ENCODE measurements around the gene C12orf56.
"Not testable (repeated sequence)": the region's sequence is repeated elsewhere in the genome, so short reads cannot be mapped to it uniquely, and the experiment has no call there.

Gene C12orf56

DNA sequence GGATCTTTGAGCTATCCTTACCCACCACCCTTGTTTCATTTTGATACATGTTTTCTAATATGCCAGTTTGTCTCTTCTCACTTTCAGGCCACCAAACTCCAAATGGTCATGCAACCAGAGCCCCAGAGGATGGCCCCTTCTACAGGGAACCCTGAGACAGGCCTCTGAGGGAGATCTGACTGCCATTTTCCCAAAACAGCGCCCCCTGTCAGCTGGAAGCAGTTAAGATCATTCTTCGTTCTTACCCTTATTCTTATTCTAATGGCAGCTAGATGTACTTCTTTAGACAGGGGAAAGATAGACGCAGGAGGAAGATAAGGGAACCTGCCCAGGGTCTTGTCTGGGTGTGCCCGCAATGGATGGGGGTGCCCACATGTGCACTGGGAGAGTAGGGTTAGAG lies 38.4 kb downstream of the C12orf56 start:
- Mint-ChIP-seq H3K4me1 (ENCODE audit: low read depth) (no peaks in the 10 kb centered on the region), H3K4me3 (no peak overlapping the region), H3K9me3 (peaks cover 17% of the 10 kb centered on the region), H3K27ac (no peak overlapping the region), H3K27me3 (ENCODE audit: low read depth) (no peaks in the 10 kb centered on the region), H3K36me3 (ENCODE audit: low read depth) (no peaks in the 10 kb centered on the region)
- DNase-seq (ENCODE audit: low spot score), result no peak

DNA sequence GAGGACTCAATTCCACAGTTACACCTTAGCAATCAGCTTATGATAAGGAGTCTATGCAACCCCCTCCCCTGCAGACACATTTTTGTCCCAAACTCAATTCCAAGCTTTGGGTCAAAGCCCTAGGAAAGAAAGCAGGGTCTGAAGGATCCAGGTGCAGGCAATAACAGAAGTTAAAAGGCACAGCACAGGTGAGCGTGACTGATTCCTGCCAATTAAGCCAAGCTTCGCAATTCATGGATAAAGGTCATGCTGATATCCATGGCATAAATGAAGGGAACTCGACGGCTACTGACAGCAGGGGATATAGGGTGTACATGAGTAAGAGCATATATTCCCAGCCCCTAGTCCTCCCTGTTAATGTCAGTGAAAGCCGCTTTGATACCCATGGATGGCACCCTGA lies 39.3 kb downstream of the C12orf56 start:
- Mint-ChIP-seq H3K9me3 (peaks cover 12% of the 10 kb centered on the region), H3K4me3 (no peak overlapping the region), H3K36me3 (ENCODE audit: low read depth) (no peaks in the 10 kb centered on the region), H3K27me3 (ENCODE audit: low read depth) (no peaks in the 10 kb centered on the region), H3K27ac (no peak overlapping the region), H3K4me1 (ENCODE audit: low read depth) (no peaks in the 10 kb centered on the region)
- no peak for DNase-seq (ENCODE audit: low spot score)

DNA sequence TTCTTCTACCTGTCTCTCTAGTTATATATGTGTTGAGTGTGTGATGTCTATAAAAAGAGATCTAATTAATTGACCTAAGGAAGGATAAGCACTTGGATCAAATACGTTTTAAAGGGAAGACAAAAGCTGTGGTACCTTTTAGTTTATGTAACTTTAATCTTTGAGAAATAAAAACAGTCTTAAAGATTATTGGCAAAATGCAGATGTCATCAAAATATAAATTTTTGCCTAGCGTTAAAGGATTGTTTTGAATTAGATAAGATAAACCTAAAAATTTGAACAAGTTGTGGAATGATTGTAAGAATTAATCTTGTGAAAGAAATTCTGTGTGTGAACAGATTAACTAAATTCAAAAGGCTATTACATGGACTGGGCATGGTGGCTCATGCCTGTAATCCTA lies 42.9 kb downstream of the C12orf56 start:
- Mint-ChIP-seq H3K36me3 (ENCODE audit: low read depth) (no peaks in the 10 kb centered on the region), H3K27me3 (ENCODE audit: low read depth) (no peaks in the 10 kb centered on the region), H3K4me1 (ENCODE audit: low read depth) (no peaks in the 10 kb centered on the region), H3K4me3 (no peak overlapping the region), H3K27ac (no peak overlapping the region), H3K9me3 (peaks cover 11% of the 10 kb centered on the region)
- no peak for DNase-seq (ENCODE audit: low spot score)

DNA sequence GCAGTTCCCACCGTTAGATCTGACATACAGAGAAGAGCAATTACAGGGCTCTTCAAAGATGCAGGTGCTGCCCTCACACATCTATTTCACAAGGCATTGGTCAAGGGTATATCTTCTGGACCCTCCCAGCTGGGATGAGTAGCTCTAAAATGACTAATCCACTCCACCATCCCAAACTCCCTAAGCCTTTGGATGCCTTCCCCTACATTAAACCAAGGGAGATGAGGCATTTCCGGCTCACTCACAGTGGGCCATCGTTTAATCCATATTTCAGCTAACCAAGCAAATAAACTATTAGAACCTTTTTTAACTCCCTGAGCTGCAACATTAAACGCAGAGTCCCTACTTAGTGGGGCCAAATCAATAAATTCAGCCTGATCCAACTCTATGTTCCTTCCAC lies 45.9 kb downstream of the C12orf56 start:
- not testable (repeated sequence) for H3K36me3 Mint-ChIP-seq (ENCODE audit: low read depth); H3K4me1 Mint-ChIP-seq (ENCODE audit: low read depth); H3K4me3 Mint-ChIP-seq; H3K27ac Mint-ChIP-seq; DNase-seq (ENCODE audit: low spot score); H3K27me3 Mint-ChIP-seq (ENCODE audit: low read depth)
- peaks cover 11% of the 10 kb centered on the region for H3K9me3 Mint-ChIP-seq

DNA sequence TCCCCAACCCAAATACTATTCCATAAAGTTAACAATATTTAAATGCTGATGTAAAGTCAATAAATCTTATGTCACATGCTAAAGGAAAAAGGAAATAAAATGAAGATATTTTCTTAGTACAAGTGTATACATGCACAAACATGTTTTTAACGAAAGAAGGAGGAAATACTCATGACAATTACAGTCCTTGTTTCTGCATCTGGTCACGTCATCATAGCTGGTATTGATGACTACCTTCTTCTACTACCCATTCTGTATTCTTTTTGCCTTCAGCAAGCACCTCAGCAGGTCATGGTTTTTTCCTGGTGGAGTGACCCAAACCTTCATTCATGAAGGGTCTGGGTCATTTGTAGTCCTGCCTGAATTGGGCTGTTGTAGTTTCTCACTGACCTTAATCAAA lies 50.0 kb downstream of the C12orf56 start:
- H3K27ac Mint-ChIP-seq; H3K27me3 Mint-ChIP-seq (ENCODE audit: low read depth); H3K4me3 Mint-ChIP-seq: not testable (repeated sequence)

DNA sequence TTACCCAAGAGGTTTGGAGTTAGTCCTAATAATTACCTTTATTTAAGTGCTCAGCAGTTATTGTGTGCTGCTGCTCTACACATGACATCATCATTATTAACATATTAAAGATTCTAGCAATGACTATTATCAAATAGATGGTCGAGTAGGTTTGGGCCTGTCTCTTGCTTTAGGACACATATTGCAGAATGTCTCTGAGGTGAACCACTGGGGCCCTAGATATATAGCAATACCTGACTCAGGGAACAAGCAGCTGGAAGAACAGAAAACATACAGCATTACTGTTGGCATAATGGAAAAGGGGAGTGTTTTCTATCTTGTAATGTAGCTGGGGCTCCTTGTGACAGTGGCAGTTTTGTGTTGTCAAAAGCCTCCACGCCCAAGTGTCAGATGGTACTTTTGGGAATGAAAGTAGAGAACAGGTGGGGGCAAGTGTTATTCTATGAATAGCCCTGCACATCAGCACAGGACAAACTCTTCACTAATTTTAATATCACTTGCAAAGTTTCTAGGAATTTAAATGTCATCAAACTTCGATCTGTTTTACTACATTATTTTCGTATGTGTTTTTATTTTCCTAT lies 54.6 kb downstream of the C12orf56 start:
- Mint-ChIP-seq H3K4me1 (ENCODE audit: low read depth) (no peaks in the 10 kb centered on the region), H3K36me3 (ENCODE audit: low read depth) (no peaks in the 10 kb centered on the region), H3K4me3 (no peak overlapping the region), H3K27me3 (ENCODE audit: low read depth) (peaks cover 8% of the 10 kb centered on the region), H3K9me3 (peaks cover 5% of the 10 kb centered on the region), H3K27ac (no peak overlapping the region)
- DNase-seq (ENCODE audit: low spot score), result no peak

More for the DNA sequence above, 50.0 kb downstream of the C12orf56 start:
- H3K9me3 Mint-ChIP-seq; DNase-seq (ENCODE audit: low spot score); H3K36me3 Mint-ChIP-seq (ENCODE audit: low read depth); H3K4me1 Mint-ChIP-seq (ENCODE audit: low read depth): not testable (repeated sequence)

DNA sequence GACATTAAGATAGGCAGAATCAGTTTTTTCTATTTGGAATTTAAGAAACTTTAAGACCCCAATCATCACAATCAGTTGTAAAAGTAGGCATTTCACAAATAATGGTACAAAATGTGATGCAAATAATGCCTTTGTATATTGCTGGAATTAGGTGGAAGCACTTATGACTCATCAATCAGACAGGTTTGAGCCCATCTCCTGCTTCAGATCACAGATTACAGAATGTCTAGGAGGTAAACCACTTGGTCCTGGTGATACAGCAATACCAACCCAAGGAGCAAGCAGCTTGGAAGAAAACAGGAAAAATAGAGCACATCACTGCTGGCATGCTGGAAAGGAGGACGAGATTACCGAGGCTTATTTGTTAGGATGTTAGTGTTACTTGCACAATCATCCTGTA lies 57.6 kb downstream of the C12orf56 start:
- peaks cover 4% of the 10 kb centered on the region for H3K27me3 Mint-ChIP-seq (ENCODE audit: low read depth)
- no peak overlapping the region for H3K4me3 Mint-ChIP-seq
- no peaks in the 10 kb centered on the region for H3K36me3 Mint-ChIP-seq (ENCODE audit: low read depth)
- no peak for DNase-seq (ENCODE audit: low spot score)
- H3K27ac Mint-ChIP-seq, result no peak overlapping the region
- H3K9me3 Mint-ChIP-seq, result no peaks in the 10 kb centered on the region
- no peaks in the 10 kb centered on the region for H3K4me1 Mint-ChIP-seq (ENCODE audit: low read depth)

DNA sequence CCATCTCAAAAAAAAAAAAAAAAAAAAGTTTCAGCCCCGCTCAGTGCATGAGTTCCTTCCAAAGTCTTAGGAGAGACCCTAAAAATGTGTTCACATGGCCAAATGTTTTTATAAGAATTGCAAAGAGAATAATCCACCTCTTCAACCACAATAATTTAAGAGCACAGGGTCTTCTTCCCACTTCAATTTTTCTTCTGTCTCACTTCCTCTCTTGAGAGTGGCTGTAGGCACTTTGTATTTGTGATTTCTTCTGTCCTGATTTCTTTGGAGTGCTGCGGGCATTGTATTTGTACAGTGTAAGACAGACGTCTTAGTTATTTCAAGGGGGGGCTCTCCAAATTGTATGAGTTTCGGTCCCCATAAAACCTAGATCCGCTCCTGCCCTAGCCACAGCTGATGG lies 58.3 kb downstream of the C12orf56 start:
- Mint-ChIP-seq H3K27me3 (ENCODE audit: low read depth) (peaks cover 4% of the 10 kb centered on the region), H3K4me3 (no peak overlapping the region), H3K27ac (no peak overlapping the region), H3K36me3 (ENCODE audit: low read depth) (no peaks in the 10 kb centered on the region), H3K9me3 (no peaks in the 10 kb centered on the region), H3K4me1 (ENCODE audit: low read depth) (no peaks in the 10 kb centered on the region)
- no peak for DNase-seq (ENCODE audit: low spot score)

DNA sequence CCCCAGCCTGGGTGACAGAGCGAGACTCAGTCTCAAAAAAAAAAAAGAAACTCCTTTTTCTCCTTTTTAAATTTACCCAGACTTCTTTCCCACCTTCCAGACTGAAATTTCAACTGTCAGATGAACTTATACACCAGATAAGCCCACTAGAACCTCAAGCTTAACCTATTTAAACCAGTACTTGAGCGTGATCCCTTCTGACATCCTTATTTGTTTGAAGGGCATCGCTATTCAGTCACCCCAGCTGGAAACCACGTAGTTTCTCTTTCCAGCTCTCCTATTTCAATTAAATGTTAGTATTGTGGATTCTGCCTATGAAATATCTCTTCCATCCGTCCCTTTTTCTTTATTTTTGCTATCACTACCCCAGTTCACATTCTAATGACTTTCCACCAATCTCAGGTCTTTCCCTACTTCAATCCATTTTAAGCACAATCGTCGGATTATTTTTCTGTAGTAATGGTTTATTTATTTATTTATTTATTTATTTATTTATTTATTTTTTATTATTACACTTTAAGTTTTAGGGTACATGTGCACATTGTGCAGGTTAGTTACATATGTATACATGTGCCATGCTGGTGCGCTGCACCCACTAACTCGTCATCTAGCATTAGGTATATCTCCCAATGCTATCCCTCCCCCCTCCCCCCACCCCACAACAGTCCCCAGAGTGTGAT lies 61.4 kb downstream of the C12orf56 start:
- H3K36me3 Mint-ChIP-seq (ENCODE audit: low read depth); H3K4me1 Mint-ChIP-seq (ENCODE audit: low read depth); DNase-seq (ENCODE audit: low spot score); H3K9me3 Mint-ChIP-seq; H3K27ac Mint-ChIP-seq; H3K4me3 Mint-ChIP-seq; H3K27me3 Mint-ChIP-seq (ENCODE audit: low read depth): not testable (repeated sequence)

DNA sequence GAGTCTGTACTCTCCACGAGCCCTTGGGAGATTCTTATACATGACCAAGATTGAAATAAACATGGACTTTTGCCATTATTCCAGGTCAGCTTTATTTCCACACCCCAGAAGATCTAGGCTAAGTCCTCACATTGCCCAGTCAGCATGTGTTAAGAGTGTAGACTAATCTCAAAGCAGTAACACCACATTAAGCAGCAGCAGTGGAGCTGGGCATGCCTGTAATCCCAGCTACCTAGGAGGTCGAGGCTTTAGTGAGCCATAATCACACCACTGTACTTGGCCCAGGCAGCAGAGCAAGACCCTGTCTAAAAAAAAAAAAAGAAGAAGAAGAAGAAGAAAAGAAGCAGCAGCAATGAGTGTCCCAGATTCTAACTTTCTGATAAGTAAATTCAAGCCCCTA lies 65.5 kb downstream of the C12orf56 start:
- Mint-ChIP-seq H3K4me1 (ENCODE audit: low read depth) (no peaks in the 10 kb centered on the region), H3K27me3 (ENCODE audit: low read depth) (no peaks in the 10 kb centered on the region), H3K9me3 (no peaks in the 10 kb centered on the region), H3K4me3 (no peak overlapping the region), H3K27ac (no peak overlapping the region), H3K36me3 (ENCODE audit: low read depth) (no peaks in the 10 kb centered on the region)
- no peak for DNase-seq (ENCODE audit: low spot score)

DNA sequence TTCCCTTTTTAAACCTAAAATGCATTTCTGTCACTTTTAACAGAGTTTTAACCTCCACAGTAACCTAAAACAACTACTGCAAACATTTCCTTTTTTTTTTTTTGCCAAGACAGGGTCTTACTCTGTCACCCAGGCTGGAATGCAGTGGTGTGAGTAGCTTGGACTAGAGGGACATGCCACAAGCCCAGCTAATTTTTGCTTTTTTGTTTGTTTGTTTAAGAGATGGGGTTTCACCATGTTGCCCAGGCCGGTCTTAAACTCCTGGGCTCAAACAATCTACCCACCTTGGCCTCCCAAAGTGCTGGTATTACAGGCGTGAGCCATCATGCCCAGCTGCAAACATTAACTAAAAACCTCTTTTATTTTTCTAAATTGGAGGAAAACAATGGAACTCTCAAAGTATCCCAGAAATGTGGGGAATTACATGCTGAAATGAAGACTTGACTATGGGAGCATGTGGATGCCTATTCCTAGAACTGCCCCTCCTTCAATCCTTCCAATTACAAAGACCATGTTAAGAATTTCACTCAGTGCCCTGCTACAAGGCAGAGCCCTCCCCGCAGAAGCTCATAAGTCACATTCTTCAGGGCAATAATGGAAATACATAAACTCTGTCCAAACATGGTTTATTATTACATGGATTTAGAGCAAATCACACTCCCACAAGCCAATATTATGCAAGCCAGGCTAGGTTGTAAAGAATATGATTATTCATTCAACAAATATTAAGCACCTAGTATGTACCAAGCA lies 66.9 kb downstream of the C12orf56 start:
- Mint-ChIP-seq H3K4me3 (no peak overlapping the region), H3K27ac (no peak overlapping the region), H3K4me1 (ENCODE audit: low read depth) (no peaks in the 10 kb centered on the region), H3K27me3 (ENCODE audit: low read depth) (no peaks in the 10 kb centered on the region), H3K9me3 (no peaks in the 10 kb centered on the region), H3K36me3 (ENCODE audit: low read depth) (no peaks in the 10 kb centered on the region)
- DNase-seq (ENCODE audit: low spot score), result no peak

DNA sequence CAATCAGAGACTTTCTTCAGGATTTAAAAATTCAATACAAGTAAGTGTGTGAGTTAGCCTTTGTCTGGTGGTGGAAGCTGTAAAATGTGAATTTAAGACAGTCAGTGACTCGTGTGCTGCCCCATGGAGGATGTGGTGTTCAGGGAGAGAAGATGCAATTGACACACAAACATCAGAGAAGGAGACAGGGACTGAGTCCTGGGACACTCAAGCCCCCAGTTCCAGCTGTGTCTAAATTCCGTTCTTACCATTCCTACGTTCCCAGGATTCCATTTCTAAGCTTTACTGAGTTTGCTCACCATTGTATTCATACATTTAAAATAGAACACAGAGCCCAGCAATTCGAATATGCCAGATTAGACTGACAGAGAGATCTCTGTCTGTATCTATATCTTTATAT lies 67.6 kb downstream of the C12orf56 start:
- no peaks in the 10 kb centered on the region for H3K9me3 Mint-ChIP-seq
- no peaks in the 10 kb centered on the region for H3K27me3 Mint-ChIP-seq (ENCODE audit: low read depth)
- no peak for DNase-seq (ENCODE audit: low spot score)
- no peak overlapping the region for H3K27ac Mint-ChIP-seq
- H3K36me3 Mint-ChIP-seq (ENCODE audit: low read depth), result no peaks in the 10 kb centered on the region
- H3K4me3 Mint-ChIP-seq, result no peak overlapping the region
- no peaks in the 10 kb centered on the region for H3K4me1 Mint-ChIP-seq (ENCODE audit: low read depth)

DNA sequence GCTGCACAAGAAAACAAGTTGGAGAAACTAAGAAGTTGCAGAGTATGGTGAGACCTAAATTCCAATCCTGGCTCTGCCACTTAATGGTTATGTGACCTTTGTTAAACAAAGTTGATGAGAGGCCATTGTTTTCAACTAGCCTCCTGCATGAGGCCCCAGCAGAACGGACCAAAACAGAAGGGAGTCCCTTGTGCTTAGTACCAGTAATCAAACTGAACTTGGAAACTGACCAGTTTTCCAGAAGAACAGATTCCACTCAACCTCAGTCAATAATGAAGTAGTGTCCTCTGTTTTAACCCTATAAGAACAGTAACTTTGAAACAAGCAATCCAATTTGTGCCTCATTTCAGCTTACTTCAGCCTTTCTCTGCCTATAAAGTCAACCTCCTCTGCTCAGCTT lies 69.9 kb downstream of the C12orf56 start:
- Mint-ChIP-seq H3K27ac (no peak overlapping the region), H3K9me3 (no peaks in the 10 kb centered on the region), H3K4me3 (no peak overlapping the region), H3K36me3 (ENCODE audit: low read depth) (no peaks in the 10 kb centered on the region), H3K27me3 (ENCODE audit: low read depth) (no peaks in the 10 kb centered on the region), H3K4me1 (ENCODE audit: low read depth) (no peaks in the 10 kb centered on the region)
- DNase-seq (ENCODE audit: low spot score), result no peak

DNA sequence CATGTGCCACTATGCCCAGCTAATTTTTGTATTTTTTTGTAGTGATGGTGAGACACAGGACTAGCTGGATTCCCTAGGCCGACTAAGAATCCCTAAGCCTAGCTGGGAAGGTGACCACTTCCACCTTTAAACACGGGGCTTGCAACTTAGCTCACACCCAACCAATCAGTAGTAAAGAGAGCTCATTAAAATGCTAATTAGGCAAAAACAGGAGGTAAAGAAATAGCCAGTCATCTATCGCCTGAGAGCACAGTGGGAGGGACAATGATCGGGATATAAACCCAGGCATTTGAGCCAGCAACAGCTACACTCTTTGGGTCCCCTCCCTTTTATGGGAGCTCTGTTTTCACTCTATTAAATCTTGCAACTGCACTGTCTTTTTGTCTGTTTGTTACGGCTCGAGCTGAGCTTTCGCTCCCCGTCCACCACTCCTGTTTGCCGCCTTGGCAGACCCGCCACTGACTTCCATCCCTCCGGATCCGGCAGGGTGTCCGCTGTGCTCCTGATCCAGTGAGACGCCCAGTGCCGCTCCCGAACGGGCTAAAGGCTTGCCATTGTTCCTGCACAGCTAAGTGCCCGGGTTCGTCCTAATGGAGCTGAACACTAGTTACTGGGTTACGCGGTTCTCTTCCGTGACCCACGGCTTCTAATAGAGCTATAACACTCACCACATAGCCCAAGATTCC lies 70.9 kb downstream of the C12orf56 start:
- DNase-seq (ENCODE audit: low spot score); H3K4me1 Mint-ChIP-seq (ENCODE audit: low read depth); H3K4me3 Mint-ChIP-seq; H3K27me3 Mint-ChIP-seq (ENCODE audit: low read depth); H3K27ac Mint-ChIP-seq; H3K36me3 Mint-ChIP-seq (ENCODE audit: low read depth); H3K9me3 Mint-ChIP-seq: not testable (repeated sequence)
